Measurements from ENCODE around the gene CALCA. TPM values are rescaled to one million over a fixed set of nuclear protein-coding genes. Genes with fewer than 3 reads are reported as not detected.

Gene CALCA
- polyA plus RNA-seq, 3 donors = 0.15 to 1.1 TPM; not detected in 1

DNA sequence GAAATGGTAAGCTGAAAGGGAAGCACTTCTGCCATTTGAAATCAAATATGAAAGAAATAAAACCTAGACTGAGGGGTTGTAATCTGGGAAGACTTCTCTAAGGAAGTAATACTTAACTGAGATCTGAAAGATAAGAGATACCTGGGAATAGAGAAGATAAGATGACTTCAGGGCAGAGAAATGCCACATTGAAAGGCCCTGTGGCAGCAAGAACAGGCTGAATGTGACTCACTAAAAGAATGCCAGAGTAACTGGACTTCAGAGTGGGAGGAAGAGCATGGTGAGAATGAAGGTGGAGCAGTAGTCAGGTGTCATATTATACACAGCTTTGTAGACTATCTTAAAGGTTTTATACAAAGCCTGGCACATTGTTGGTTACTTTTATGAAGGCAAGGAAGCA, 17.6 kb downstream of the CALCA start:
- H3K27ac ChIP-seq (ENCODE audit: low read depth, low read length) = no peak overlapping the region

DNA sequence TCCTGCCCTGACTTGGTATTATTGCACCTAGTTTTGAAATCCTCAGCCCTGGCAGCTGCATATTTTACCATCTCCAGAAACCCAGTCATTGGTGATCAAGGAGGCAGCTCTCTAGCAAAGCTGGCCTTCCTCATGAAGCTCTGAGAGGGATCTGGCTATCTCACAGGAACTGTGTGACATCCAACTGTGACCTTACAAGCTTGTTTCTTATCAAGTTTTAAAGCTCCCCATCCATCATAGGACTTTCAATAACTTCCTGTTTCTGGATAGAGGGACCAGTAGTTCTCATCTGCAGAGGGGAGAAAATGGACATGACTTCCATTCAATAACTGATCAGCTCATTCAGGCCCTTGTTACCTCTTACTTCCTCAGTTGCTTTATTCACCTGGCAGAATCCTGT, 18.2 kb downstream of the CALCA start:
- H3K27ac ChIP-seq (ENCODE audit: low read depth, low read length) = no peak overlapping the region

DNA sequence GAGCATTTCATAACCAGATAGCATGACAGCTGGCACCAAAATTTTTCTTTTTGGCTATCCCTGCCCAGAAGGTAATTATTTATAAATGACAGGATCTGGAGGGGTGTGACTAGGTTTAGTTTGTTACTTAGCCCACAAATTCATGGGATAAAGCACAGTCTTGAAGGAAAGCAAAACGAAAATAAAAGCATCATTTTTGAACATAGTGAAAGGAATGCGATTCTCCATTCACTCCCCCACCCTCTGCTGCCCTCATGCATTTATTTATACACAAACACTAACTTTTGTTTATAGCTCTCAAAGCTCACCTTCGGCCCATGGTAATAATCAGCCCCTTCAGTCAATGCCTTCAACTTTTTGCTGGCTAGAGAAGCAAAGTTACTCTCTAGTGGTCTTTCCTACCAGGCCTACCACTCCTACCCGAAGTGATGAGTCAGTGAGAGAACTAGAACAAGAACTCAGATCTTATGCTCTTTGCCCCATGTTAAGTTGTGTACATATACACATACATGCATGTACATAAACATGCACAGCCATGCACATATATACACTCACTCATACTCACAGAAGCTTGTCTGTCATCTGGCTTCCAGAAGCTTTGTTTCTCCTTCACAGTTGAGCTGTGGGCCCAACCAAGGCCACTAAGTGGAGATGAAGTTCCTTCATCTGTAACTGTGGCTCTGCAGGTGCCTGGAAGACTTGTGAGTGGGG, 22.6 kb downstream of the CALCA start:
- no peak overlapping the region for H3K27ac ChIP-seq (ENCODE audit: low read depth, low read length)
- WGBS, 3 donors = 69 to 84% (median 70%) methylated on average over 4 of the region's 4 CpGs

GRCh38 chr11:14942745-14943144, 29.4 kb downstream of the CALCA start:
- WGBS, 3 donors = 50 to 61% (median 58%) methylated on average over 3 of the region's 3 CpGs
- H3K27ac ChIP-seq (ENCODE audit: low read depth, low read length) = no peak overlapping the region

DNA sequence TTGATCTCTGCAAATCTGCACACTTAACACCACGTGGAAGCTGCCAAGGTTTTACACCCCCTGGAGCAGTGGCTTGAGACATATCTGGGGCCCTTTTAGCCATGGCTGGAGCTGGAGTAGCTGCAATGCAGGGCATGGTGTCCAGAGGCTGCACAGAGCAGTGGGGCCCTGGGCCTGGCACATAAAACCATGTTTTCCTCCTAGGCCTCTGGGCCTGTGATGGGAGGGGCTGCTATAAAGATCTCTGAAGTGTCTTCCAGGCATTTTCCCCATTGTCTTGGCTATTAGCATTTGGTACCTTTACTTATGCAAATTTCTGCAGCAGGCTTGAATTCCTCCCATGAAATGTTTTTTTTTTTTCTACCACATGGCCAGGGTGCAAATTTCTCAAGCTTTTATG, 33.2 kb downstream of the CALCA start:
- no peak overlapping the region for H3K27ac ChIP-seq (ENCODE audit: low read depth, low read length)
- WGBS, 3 donors = 41 to 67% (median 50%) methylated on average over 1 of the region's 1 CpG

DNA sequence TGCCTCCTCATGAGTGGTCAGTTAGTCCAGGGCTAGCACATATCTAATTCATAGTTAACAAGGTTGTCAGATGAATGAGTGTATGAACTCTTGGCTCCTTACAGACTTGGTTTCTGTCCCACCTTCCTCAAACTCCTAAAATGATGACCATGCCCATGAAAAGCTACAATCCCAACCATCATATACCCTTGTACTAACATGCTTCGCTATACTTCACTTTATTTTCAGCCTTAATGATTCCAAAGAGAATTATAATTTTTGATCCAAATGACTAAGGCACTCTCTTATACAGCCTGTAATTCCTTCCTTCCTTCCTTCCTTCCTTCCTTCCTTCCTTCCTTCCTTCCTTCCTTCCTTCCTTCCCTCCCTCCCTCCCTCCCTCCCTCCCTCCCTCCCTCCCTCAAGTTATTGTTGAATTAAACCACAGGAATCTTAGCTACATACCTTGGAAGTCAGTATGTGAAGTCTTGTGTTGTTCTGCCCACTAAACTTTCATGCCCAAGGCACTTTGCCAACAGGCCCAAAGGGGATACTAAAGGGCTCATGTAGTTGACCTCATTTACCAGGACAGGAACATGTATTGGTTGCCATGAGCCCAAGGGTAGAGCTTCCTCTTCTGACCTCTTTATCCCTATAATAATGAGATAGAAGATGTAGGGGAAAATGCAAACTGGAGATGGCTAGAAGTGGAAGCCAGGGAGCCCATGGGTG, 37.4 kb downstream of the CALCA start:
- WGBS, 3 donors = 52 to 94% (median 87%) methylated on average over 1 of the region's 1 CpG
- no peak overlapping the region for H3K27ac ChIP-seq (ENCODE audit: low read depth, low read length)

DNA sequence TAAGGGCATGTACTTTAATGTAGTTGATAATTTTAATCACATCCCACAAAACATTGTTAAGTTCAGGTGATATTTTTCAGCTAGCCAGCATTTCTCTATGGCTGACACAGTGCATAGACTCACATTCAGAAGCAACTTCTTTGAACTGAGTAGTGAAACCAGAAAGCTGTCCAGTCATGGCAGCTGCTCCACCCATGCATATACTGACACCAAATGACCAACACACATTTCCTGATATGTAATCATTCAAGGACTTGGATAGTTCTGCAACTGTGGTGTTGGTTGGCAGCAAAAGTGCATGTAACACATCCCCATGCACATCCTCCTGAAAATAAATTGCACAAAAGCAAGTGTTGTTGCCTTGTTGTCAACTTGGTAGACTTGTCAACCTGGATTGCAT, 39.7 kb downstream of the CALCA start:
- no peak overlapping the region for H3K27ac ChIP-seq (ENCODE audit: low read depth, low read length)

- WGBS, 3 donors = 63 to 84% (median 76%) methylated on average over 2 of the region's 2 CpGs
- no peak overlapping the region for H3K27ac ChIP-seq (ENCODE audit: low read depth, low read length)
These were observed 41.8 kb downstream of the CALCA start for GRCh38 chr11:14930369-14930768.

- no peak overlapping the region for H3K27ac ChIP-seq (ENCODE audit: low read depth, low read length)
These were observed 45.0 kb downstream of the CALCA start for GRCh38 chr11:14927146-14927545.

DNA sequence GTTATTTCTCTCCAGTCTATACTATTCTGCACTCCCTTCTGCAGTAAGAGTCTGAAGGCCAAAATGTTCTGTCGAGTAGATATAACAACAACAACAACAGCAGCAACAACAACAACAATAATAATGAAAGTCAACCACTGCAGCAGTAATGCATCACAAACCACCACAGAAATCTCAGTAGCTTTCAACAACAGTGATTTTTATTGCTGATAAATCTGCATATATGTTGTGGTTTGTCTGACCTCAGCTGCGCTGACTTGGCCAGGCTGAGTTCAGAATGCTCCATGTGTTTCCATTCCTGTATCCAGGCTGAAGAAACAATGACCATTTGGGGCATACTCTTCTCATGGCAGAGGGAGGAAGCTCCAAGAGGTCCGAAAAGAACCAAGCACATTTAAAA, 47.8 kb downstream of the CALCA start:
- no peak overlapping the region for H3K27ac ChIP-seq (ENCODE audit: low read depth, low read length)
- 88 to 94% (median 90%) methylated on average over 3 of the region's 3 CpGs for WGBS, 3 donors

Other genes with a start within 250 kb of the CALCA start
- 1 to 10 TPM; 4.5 to 6.3 (median 4.6) TPM for gene CYP2R1, start 80.1 kb downstream of the CALCA start, polyA plus RNA-seq
- under 1 TPM in 2 of 3 donors, not detected in 1; 0.04 to 0.89 TPM for gene CALCB, start 101.2 kb upstream of the CALCA start, polyA plus RNA-seq
- gene INSC, start 142.6 kb upstream of the CALCA start, polyA plus RNA-seq = under 1 TPM; 0.24 to 0.35 (median 0.34) TPM